Stimulated activated CD4-positive, alpha-beta T cell treated with anti-CD3 and anti-CD28 coated beads, Interleukin-4, amount 100 ng/mL, for 48 hours (primary cell): ENCODE measurements around the gene CRYBA2.

Experiments
- DNase-seq, 2 donors: peaks; one replicate each; pipeline ENCODE4 v3.0.0-alpha.2; 2020; ENCODE audit warnings: low read depth in 2 of 2

The CRYBA2 gene

DNA sequence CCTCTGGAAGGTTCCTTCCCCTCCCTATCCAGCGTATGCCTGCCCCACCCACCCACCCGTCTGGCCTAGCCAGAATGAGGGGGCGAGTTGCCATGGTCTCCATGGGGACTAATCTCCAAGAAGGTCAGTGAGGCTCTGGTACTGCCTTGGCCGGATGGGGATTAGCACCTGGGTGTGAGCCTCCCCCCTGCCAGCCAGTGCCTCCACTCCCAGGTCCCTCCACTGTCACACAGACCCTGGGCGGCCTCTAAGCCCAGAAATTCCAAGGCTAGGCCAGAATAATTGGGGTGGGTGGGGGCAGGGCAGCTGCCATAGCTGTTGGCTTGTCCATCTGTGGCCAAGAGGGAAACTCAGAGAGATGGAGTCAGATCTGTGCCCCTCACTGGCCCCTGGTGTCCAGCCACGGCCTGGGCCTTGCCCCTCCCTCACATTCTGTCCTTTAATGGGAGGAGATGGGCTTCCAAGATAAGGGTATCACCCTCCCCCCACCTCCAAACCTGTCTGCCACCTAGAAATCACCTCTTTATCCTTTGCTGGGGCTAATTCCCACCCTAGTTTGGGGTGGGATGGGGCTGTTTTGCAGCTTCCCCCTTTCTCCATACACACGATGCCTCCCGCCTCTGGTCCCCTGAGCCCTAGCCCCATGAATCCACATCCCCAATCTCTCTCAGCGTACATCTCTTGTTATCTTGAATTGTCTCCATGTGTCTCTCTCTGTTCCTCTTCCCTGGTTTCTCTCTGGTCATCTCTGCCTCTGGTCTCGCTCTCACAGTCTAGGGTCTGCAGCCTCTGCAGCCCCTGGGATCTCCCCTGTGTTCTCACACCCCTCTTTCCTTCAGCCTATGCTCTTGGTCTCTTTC is 6.0 kb upstream of the CRYBA2 start:
- DNase-seq = no peak

DNA sequence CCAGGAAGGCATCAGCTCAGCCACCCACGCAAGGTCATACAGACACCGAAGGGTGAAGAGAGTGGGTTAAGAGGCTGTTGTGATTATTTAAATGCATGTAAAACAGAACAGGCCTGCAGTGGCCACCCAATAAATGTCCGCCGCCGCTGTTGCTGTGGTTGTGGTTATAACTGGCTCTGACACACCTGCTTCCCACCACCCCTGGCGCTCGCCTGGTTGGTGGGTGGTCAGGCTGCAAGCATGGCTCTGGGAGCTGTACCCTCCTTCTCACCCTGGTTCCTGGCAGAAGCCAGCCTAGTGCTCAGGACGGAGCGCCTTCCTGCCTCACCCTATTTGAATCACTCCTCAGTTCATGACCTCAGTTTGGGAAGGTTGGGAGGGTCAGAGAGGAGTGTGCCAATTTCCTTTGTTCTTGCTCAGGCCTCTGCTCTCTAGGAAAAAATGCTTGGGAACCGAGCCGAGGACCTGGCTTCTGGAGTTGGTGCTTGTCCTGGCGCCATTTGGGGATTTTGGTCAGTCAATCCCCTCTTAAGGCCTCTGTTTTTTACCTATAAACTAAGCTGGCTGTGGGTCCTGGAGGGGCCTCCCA is 5.3 kb upstream of the CRYBA2 start:
- DNase-seq = no peak

DNA sequence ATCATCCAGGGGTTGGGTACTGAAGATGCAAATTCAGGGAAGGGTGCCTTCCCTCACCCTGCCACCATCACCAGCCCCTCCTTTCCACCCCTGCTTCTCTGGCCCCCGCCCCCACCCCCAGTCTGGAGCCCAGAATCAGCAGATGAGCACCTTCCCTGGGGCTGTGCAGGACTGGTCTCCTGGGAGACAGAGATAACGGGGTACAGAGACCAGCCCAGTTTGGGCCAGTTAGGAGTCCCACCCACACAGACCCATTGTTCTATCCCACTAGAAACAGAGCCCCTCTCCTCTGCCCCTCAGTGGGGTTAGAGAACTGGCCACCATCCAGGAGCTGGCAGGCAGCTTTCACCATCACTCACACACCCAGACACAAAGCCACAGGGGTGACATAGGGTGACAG is 4.5 kb upstream of the CRYBA2 start:
- no peak for DNase-seq

DNA sequence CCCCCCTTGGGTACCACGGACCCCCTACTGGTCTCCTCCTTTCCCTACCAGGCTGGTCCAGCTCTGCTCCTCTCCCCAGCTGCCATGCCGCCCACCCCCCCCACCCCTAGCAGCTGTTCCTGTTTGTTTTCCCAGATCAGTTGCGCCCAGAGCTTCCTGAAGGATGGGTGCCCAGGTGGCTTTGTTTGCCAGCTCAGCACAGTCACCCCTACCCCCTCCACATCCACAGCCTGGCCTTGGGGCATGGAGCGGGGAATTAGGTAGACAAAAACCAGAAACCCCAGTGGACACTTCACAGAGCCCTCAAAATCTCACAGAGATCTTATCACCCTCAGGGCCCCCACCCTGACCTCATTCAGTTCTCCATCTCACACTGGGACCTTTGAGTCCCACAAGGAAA is 3.7 kb upstream of the CRYBA2 start:
- DNase-seq = no peak

DNA sequence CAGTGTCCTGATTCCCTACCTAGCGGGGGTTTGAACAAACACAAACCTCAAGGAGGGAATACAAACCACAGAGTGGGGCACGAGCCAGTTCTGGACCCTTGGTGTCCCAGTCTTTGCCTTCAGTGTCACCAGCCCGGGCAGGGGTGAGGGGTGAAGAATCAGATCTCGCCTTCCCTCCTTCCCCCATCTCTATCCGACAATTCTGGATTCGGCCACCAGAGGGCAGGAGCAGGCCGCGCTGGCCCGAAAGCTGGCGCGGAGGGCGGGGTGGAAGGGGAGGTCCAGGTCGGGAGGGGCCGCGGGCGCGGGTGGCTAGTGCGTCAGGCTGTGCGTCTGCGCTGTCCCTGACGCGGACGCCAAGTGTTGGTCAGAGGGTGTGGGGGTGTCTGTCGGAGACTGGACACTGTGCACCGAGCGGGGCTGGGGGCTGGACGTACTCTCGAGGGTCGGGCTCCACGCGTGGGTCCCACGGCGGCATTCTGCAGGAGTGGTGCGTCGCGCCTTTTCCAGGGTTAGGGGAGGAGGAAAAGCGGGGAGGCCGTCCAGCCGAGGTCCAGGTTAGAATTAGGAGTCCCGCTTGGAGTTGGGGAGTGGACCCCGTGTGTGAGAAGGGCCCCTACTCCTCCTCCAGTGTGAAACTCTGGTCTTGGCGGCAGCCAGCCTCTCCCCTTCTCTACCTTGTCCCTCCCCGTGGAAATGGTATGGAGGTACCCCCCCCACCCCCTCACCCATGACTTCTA is 2.9 kb upstream of the CRYBA2 start:
- peak; percentile 80 to 93 for DNase-seq

DNA sequence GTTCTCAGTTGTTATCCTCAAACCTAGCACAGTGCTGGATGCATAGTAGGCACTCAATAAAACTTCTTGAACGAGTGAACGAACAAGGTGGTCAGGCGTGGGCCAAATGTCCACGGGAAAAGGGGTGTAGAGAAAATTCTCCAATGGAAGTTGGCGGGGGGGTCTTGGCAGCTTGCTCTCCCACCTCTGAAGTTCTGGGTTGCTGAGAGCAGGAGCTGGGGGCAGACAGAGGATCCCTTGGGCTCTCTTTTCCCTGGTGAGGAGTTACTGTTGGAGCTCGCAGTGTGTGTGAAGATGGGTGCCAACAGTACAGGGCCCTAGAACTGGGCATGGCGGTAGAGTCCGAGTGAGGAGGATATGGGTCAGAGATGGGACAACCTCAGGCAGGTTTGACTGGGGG is 2.3 kb upstream of the CRYBA2 start:
- DNase-seq = no peak

DNA sequence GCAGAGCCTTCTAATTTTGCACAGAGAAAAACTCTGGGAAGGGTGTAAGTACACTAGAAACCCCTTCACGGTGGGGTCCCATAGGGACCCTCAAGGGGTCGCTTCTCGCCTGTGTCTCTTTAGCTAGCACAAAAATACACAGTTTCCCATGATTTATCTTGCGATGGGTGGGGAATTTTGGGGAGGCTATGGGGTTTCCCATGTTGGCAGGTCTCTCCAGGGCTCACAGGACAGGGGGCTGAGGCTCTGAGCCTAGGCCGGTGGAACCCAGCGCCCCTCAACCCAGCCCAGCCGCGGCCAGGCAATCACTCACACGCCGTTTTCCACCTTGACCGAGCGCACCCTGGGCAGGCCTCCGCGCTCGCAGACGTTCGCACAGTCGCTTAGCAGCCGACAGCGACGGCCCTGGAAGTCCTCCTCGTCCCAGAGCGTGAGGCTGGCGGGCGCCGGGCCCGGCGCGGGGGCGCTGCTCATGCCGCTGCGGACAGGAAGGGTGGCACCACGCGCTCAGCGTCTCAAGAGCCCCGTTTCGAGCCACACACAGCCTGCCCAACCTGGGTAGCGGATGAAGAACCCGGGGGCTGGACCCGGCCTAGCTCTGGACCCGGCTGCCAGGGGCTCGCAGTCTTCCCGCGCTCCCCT is 398 bp downstream of the CRYBA2 start:
- no peak for DNase-seq

DNA sequence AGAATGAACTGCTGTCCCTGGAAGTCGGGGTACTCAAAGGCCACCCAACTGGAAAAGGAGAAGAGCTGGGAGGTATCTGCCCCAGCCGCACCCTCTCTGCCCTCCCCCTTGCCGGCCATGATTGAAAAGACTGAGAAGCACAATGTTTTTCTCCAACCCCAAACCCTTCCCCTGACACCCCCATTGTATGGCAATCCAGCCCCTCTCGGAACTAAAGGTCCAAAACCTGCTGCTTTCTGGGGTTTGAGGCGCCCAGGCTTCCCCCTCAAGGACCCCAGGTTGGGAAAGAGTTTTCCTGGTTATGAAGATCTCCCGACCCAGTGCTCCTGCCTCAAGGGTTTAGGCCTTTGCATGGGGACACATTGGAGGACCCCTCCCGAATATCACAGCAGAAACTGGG is 1.0 kb downstream of the CRYBA2 start:
- no peak for DNase-seq

DNA sequence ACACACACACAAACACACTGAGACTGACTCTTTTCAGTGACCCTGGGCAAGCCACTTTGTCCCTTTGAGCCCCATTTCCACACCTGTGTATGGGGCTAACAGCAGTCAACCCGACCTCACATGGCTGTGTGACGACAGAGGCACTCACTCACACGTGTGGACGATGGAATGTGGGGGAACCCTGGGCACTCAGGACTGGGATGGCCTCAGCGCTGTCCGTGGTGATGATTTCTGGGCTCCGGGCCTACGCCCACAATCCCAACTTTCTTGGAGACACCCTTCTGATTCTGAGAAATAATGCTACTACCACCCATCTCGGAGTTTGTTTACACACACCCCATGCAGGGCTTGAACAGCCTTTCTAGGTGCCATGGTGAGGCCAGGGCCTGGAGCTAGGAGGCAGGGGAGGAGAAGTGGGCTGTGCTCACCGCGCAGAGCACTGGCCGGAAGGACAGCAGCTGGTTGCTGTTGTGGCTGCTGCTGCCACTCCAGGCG is 1.5 kb downstream of the CRYBA2 start:
- DNase-seq = no peak

DNA sequence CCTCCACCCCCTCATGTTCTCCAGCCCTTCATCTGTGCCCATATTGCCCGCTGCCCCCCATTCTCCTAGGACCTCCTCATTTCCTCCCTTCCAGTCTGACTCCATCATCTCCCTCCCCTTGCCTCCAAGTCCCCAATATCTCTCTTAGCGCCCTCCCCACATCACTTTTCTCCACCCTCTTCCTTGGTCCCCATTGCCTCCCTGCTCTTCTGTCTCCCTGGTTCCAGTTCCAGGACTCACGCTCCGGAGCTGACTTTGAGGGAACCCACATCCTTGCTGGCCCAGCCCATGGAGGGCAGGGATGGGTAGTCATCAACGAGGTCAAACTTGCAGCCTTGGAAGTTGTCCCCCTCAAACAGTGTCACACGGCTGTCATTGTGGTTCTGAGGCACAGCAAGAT is 2.6 kb downstream of the CRYBA2 start:
- no peak for DNase-seq

DNA sequence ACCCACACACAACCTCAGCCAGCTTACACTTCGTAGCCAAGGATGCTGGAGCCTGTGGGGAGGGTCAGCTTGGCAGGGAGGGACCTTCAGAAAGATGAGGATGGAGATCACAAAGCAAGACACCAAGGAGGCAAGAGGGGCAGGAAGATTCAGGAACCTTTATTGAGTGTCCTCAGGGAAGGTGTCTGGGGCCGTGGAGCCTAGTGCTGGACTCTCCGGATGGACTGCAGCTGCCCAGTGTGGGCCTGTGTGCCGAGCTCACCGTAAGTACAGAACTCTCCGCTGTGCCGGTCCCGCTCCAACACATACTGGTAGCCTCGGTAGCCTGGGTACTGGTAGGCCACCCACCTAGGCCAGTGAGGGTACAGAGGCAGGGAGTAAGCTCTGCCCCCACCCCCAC is 3.2 kb downstream of the CRYBA2 start:
- DNase-seq = no peak

DNA sequence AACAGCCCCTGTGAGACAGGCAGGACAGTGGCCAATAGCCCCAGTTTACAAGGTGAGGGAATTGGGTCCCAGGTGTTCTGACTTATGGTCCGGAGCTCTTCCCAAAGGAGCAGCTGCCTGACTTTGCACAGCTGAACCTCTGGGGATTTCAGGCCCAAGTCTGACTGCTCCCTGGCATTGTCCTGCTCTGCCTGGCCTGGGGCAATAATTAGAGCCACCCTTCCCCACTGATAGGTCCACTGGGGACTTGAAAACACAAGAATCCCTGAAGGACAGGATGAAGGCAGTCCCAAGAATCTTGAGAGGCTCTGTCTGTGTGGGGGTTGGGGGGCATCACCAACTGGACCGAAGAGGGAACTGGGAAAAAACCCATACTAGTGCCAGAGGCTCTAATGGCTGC is 4.6 kb downstream of the CRYBA2 start:
- no peak for DNase-seq

DNA sequence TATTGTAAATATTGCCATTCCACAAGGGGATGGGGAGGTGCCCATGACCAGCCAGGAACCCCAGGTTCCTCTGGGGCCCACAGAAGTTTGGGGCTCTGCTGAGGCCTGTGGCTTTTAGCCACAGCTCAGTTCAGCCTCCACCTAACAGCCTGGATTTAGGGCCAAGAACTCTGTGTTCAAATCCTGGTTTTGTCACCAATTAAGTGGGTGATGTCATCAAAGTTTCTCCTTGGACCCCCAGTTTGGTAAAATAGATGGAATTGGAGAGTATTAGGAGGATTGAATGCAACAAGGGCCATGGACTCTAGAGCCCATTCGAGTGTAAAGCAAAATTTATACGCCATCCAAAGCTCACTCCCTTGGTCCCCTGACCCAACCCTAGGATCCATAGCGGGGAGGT is 5.1 kb downstream of the CRYBA2 start:
- DNase-seq = no peak

DNA sequence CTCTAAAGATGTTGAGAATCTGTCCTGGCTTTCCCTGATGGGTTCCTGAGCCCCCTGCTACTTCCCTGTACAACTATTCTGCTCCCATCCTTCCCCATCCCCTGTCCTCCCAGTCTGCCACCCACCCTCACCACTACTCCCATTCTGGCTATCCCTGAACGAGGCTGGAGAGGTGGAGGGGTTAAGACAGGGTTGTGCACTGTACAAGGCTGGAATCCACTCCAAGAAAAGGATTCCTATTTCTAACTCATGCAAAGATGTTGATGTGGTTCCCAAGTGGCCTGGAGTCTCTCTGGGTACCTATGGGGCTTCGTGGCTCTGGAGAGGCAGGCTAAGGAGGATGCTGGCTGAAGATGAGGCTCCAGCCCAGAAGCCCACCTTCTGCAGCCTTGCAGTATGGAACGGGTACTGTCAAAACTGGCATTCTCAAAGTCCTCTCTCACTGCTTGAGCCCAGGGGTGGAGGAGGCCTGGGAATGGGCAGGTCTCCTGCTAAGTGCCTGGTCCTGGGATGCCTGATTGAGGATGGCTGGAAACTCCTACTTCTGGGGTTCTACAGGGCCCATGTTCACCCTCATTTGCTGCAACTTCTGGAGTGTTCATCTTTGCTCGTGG is 7.0 kb downstream of the CRYBA2 start:
- no peak for DNase-seq

DNA sequence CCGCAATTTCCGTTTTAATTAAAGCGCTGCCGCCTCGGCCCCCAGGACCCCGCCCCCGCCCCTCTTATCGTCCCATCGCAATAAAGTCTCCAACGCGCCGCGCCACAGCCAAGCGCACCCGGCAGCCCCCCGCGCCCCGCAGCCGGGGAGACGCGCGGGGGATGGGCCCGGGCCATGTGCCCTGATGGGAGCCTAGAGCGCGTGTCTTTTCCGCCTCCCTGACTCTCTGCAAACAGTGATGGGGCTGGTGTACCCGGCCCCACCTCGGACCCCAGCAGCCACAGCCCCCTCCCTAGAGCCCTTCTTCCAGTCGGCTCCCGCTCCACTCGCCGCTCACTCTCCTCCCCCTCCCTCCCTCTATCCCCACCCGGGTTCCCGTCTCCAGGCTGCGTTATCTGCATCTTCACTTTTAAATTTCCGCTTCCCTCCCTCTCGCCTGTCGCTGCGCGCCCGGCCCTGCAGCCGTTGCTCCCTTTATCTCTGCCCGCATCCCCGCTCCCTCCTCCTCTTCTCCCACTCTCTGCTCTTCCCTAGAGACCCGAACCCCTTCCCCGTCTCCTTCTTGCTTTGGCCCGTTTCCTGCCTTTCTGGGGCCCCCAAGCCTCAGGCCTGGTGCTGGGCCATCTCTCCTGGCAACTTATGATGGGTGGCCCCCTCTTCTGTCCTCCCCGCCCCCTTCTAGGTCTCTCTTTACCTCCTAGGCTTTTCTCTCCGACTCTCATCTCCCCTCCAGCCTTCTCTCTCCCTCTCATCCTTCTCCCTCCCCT is 7.7 kb downstream of the CRYBA2 start:
- DNase-seq = no peak

DNA sequence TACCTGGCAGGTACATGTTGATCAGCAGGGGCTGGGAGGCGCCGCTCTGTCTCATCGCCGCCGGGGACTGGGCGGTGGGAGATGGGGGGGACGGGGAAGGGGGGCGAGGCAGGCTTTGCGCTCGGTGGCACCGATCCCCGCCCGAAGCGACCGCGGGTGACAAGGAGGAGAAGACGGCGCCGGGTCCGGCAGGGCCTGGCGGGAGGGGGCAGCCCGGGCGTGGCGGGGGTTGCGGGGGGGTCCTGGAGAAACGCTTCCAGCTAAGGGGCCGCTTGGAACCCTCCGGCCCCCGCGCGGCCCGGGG is 8.2 kb downstream of the CRYBA2 start, which contains the start of gene FEV:
FEV (minus strand) TSS at position 164 of the 304 bp plus-strand sequence; CDS start at position 55, 109 bp downstream.
- no peak for DNase-seq

DNA sequence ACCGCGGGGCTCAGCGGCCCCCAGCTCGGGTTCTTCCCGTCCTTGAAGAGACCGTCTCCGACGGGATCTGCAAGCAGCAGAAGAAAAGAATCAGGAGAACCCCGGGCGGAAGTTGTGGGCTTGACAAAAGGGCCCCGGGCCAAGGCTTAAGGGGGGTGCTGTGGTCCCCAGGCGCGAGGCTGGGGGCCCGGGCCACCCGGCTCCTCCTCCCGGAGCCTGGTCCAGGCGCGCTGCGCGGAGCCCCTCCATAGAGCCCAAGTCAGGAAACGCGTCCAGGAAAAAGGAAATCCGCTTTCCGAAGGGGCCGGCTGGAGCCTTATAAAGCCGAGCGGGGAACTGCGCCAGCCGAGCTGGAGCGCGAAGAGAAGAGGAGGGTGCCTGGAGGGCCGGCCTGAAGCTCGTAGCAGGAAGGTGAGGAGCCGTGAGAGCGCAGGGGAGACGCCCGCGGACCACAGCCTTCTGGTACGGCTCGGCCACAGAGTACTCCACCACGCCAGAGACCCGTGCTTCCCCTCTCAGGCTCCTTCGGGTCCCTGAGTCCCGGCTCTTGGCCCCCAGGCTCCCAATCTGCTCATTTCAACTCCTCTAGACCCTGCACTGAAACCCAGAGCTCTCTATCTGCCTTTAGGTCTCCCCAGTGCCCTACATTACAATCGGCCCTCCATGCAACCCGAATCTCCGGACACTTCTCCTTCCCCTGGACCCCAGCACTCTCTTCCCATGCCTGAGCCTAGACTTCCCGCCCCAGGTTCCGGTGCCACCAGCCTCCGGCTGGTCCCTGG is 8.8 kb downstream of the CRYBA2 start:
- no peak for DNase-seq

DNA sequence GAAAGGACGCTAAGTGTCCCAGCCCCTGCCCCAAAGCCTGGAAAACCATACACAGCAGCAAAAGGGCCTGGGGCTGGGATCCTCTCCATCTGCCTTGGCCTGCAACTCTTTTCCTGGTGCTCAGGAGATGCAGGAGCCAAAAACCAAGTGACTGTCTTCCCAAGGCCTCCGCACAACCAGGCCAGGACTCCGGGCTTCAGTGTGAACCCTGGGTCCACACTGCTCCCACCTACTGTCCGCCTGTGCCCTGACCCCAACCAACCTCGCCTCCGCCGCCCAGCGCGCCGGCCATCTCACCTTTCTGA is 9.3 kb downstream of the CRYBA2 start:
- no peak for DNase-seq

DNA sequence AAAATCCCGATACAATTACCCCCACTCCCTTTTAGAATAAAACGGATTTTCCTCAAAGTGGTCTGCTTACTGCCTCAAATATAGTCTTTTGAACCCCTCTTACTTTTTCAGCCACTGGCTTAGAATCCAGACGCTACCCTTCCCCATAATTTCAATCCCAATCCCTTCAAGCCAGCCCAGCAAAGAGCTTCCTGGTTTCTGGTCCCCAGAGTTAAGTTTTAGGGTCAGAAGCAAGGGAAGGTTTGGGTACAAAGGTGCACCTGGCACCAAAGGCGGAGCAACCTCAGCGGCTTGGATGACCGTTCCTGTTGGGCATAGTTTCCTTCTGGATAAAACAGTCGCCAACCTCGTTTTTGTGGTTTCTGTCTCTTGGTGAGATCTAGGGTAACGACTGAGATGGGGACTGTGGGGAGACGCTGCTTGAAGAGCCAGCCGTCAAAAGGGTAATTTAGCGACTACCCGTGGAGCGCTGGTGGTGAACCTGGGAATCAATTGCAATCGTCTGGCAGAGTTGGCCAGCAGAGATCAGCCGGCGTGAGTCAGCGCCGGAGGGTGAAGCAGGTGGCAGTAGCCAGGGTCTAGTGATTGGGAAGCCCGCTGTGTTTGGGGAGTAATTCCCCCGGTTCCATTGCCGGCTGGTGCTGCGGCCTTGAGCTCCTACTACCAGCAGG is 9.8 kb downstream of the CRYBA2 start:
- DNase-seq = no peak
